ENCODE data around the gene PNO1. TPM values are rescaled to one million over a fixed set of nuclear protein-coding genes. Genes with fewer than 3 reads are reported as not detected.
A peak's percentile ranks its signal among the peaks of the same experiment; 100 is the strongest.

Gene PNO1
- total and polyA plus RNA-seq, 10 of the 15 experiments (the other 5 are each of a cell fraction or from before 2014, with no cell fraction given), result 9.7 to 60.2 (median 30.3) TPM

GRCh38 chr2:68214381-68214780 is 56.7 kb downstream of the PNO1 start:
- no TSS peak for BruUV-seq (replicated peaks)
- Histone ChIP-seq H4K20me1 (ENCODE audit: control insufficient read depth, insufficient read depth) (no peaks in the 10 kb centered on the region), H2AFZ (ENCODE audit: control insufficient read depth, low read depth, low read length) (no peak overlapping the region), H3K79me2 (ENCODE audit: control insufficient read depth, insufficient read depth, low read length) (peaks cover 78% of the 10 kb centered on the region), H3K4me3 (peak overlapping the region; percentile 31; the same call in 1 of the 2 replicates), H3K27ac (ENCODE audit: control insufficient read depth, insufficient read depth) (peak overlapping the region; percentile 20; the same call in 1 of the 2 replicates), H3K9me3 (replicated peaks; ENCODE audit: control insufficient read depth, insufficient read depth, low read length) (no peaks in the 10 kb centered on the region), H3K4me2 (ENCODE audit: control insufficient read depth, insufficient read depth) (no peak overlapping the region), H3K27me3 (replicated peaks in 1 of 2; ENCODE audit: control insufficient read depth in 2 of 2, insufficient read depth in 2 of 2, low read length in 1 of 2) (no peaks in the 10 kb centered on the region), H3K4me1 (ENCODE audit: control insufficient read depth, insufficient read depth, low read length) (peaks cover 48% of the 10 kb centered on the region), H3K36me3 (ENCODE audit: control insufficient read depth in 2 of 2, insufficient read depth in 2 of 2, low read length in 1 of 2) (peaks cover 0 to 5% of the 10 kb centered on the region in 2 experiments; a peak in 3 of 4 replicates), H3K9ac (ENCODE audit: control insufficient read depth, insufficient read depth, low read length) (no peak overlapping the region)
- SMC1A ChIA-PET (ENCODE audit: uncharacterized antibody, unreplicated experiment), result interaction anchor here (0.5 to 2.5 kb wide), 11 partner anchors 10 to 151 kb away, joined by 3 to 8 read pairs (median 3); no protein-coding TSS in a partner anchor
- RAD21 ChIA-PET (ENCODE audit: unreplicated experiment), result interaction anchor here (0.8 to 1.3 kb wide), 3 partner anchors 13 to 225 kb away, joined by 3 to 4 read pairs (median 3); no protein-coding TSS in a partner anchor
- in situ Hi-C loops (cut with MboI) (no loop called here), intact Hi-C loops (cut with micrococcal nuclease; ENCODE audit: unreplicated experiment) (no loop called here)
- DNase-seq (ENCODE audit: low read depth, low spot score), result peak; percentile 36
- ATAC-seq, result peak; percentile 88
- FAIRE-seq, result peak; percentile 49
- WGBS (ENCODE audit: insufficient coverage, insufficient replicate concordance, low lambda C conversion rate, missing lambda C conversion rate), result 0% methylated on average over 5 of the region's 5 CpGs
- POLR2A ChIA-PET, result no interaction called here
- CTCF ChIA-PET, result interaction anchor here (0.8 to 2.2 kb wide), 3 partner anchors 11 to 30 kb away, joined by 3 to 7 read pairs (median 4); no protein-coding TSS in a partner anchor
- TF ChIP-seq ETV6 (conservative IDR thresholded peaks at IDR 0.05 in 1 of 2, IDR thresholded peaks at IDR 0.05 in 1 of 2; ENCODE audit: borderline replicate concordance in 1 of 2, low read depth in 1 of 2) (no peak), PML (IDR thresholded peaks at IDR 0.05; ENCODE audit: low read length) (0 out of 2 replicates have a peak, but pooled peaks have one; percentile 58), CEBPB (IDR thresholded peaks at IDR 0.05; ENCODE audit: borderline replicate concordance in 1 of 2, low read depth in 2 of 2, low read length in 2 of 2) (peak in 1 of 2 experiments; percentile 80; a peak in 1 of 4 replicates), SIN3A (IDR thresholded peaks at IDR 0.05; ENCODE audit: low read depth, low read length) (no peak), PAX5 (IDR thresholded peaks at IDR 0.05; ENCODE audit: borderline replicate concordance, low read depth, low read length) (no peak), USF1 (IDR thresholded peaks at IDR 0.05; ENCODE audit: borderline replicate concordance, extremely low read length, insufficient read depth, low read depth, low read length) (no peak), ZBED1 (IDR thresholded peaks at IDR 0.05; ENCODE audit: borderline replicate concordance) (peak; percentile 56; the same call in 1 of the 2 replicates), SREBF1 (IDR thresholded peaks at IDR 0.05; ENCODE audit: low read length) (no peak), NFYB (IDR thresholded peaks at IDR 0.05; ENCODE audit: insufficient read depth, low read depth, low read length) (no peak), RUNX3 (IDR thresholded peaks at IDR 0.05; ENCODE audit: low read length) (peak; percentile 94), SKIL (IDR thresholded peaks at IDR 0.05; ENCODE audit: low read depth, poor library complexity, severe bottlenecking) (peak; percentile 99), ATF2 (IDR thresholded peaks at IDR 0.05; ENCODE audit: low read length) (peak; percentile 85), NKRF (conservative IDR thresholded peaks at IDR 0.05) (no peak), GATAD2B (conservative IDR thresholded peaks at IDR 0.05; ENCODE audit: low read depth) (no peak), BHLHE40 (IDR thresholded peaks at IDR 0.05; ENCODE audit: borderline replicate concordance in 1 of 2, low read depth in 2 of 2, low read length in 1 of 2) (0 out of 4 replicates have a peak, but pooled peaks of 1 of the 2 experiments have one; percentile 18), IKZF1 (conservative IDR thresholded peaks at IDR 0.05) (0 out of 2 replicates have a peak, but pooled peaks have one; percentile 17), NFIC (IDR thresholded peaks at IDR 0.05; ENCODE audit: low read depth, low read length) (peak; percentile 88; the same call in 1 of the 2 replicates)

Measured in GM12878 (cell line).